HepG2 (cell line): ENCODE data around the gene DEGS1. TPM values are rescaled to one million over a fixed set of nuclear protein-coding genes. Genes with fewer than 3 reads are reported as not detected.

Experiments used
- ATF6 ChIP-seq: sonication (generic); formaldehyde crosslinking; conservative IDR thresholded peaks from 2 replicates; pipeline ENCODE4 v1.4.0; 2020; ENCODE audit warnings: missing genetic modification reagents
- CHD2 ChIP-seq: IDR thresholded peaks from 2 replicates; pipeline ENCODE4 v1.6.1; 2011; ENCODE audit warnings: low read depth, low read length, improper control_type of control experiment
- JUND ChIP-seq: sonication (generic); formaldehyde crosslinking; IDR thresholded peaks from 2 replicates; pipeline ENCODE4 v1.8.0; 2022; ENCODE audit warnings: mild to moderate bottlenecking, missing genetic modification reagents
- PCBP2 ChIP-seq: fragments of 200-400 bp; formaldehyde crosslinking; optimal IDR thresholded peaks from 2 replicates; pipeline ENCODE3; 2018; ENCODE audit warnings: low read length, low read depth; ENCODE audit not compliant: poor library complexity, severe bottlenecking
- PRDM15 ChIP-seq: sonication (generic); formaldehyde crosslinking; IDR thresholded peaks from 2 replicates; pipeline ENCODE4 v1.4.0; 2020; ENCODE audit warnings: missing genetic modification reagents
- SMARCC2 ChIP-seq: fragments of 450-650 bp; IDR thresholded peaks from 2 replicates; pipeline ENCODE4 v1.6.1; 2017; ENCODE audit warnings: antibody characterized with exemption, mild to moderate bottlenecking
- ZHX2 ChIP-seq, 2 experiments: sonication (generic) in 1 of 2; formaldehyde crosslinking in 1 of 2; IDR thresholded peaks; 2 replicates each; pipeline versions ENCODE4 v1.6.1 to v1.9.0; 2014 to 2022; ENCODE audit warnings: antibody characterized with exemption in 1 of 2, borderline replicate concordance in 1 of 2, inconsistent platforms in 1 of 2, low read depth in 1 of 2, missing genetic modification reagents in 1 of 2
- ZNF335 ChIP-seq: sonication (generic); formaldehyde crosslinking; IDR thresholded peaks from 2 replicates; pipeline ENCODE4 v1.4.0; 2020; ENCODE audit warnings: missing genetic modification reagents
- ZNF503 ChIP-seq: sonication (generic); formaldehyde crosslinking; IDR thresholded peaks from 2 replicates; pipeline ENCODE4 v1.4.0; 2020; ENCODE audit warnings: missing genetic modification reagents
- ZNF784 ChIP-seq: sonication (generic); formaldehyde crosslinking; IDR thresholded peaks from 2 replicates; pipeline ENCODE4 v1.5.1; 2020; ENCODE audit warnings: missing genetic modification reagents, mild to moderate bottlenecking, borderline replicate concordance
- polyA plus RNA-seq, 8 experiments: library from polyadenylated mRNA; depleted of rRNA in 3 of 8; stranded (reverse) in 7 of 8; unstranded in 1 of 8; fragments of >200 nt; fragmentation: Illumina TruSeq in 4 of 8; extraction: Trizol in 4 of 8; gene quantifications; 2 replicates each; pipeline versions ENCODE4 v1.2.1 to v1.2.3, GENCODE V29; 2011 to 2016; ENCODE audit warnings: low read depth in 4 of 8, missing spikeins in 1 of 8, mixed read lengths in 1 of 8; ENCODE audit not compliant: insufficient read depth in 1 of 8
- total RNA-seq, 5 experiments: library from RNA; depleted of rRNA; stranded (reverse); fragments of >200 nt; fragmentation: Illumina TruSeq; extraction: Trizol; gene quantifications; 2 replicates each; pipeline ENCODE4 v1.2.3, GENCODE V29; 2016; ENCODE audit warnings: low read depth in 1 of 5
- TF ChIP-seq, protein P1 (sequence below): sonication (generic); formaldehyde crosslinking; IDR thresholded peaks from 2 replicates; pipeline ENCODE4 v1.8.0; 2022; ENCODE audit warnings: missing genetic modification reagents, mild to moderate bottlenecking, borderline replicate concordance

DEGS1 gene
- total and polyA plus RNA-seq, 2 of the 13 experiments (the other 11 are each of a cell fraction or from before 2014, with no cell fraction given) = 18.1 to 35.9 TPM

DNA sequence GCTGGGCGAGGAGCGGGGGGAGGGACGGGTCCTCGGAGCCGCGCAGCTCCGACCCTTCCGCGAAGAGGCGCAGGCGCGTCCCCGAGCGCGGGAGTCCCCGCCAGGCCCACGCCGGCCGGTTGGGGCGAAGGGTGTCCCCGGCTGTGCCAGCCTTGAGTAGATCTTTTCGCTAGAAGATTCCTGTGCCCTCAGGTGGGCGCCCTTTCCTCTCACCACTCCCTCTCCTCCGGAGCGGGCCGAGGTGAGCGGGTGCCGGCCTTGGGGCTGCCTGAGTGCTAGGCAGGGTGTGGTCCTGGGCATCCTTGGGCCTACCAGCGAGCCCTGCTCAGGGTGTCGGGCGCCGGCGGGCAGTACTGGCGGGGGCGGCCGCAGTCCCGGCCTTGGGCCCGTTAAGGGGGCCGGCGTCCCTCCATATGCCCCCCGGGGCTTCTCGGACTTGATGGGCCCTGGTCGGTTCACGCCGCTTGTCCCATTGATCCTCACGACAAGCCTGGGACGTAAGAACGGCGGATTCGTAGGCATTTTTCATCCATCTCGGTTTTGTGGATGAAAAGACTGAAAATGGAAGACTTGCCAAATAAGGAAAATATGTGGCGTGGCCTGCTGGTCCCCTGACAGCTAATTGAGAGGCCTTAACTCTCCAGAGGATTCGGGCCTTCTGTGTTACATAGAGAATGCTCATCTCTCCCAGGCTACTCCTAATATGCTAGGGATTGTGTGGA, 712 bp downstream of the DEGS1 start (continued):
- TF ChIP-seq JUND (CRISPR knock-in tag) (no peak), ATF6 (no peak), CHD2 (no peak), ZHX2 (IDR thresholded peaks at IDR 0.05; ENCODE audit: low read depth) (no peak), ZHX2 (CRISPR knock-in tag; IDR thresholded peaks at IDR 0.05; ENCODE audit: borderline replicate concordance) (no peak), ZNF503 (CRISPR knock-in tag) (no peak), SMARCC2 (no peak), ZNF335 (CRISPR knock-in tag) (peak; percentile 96), PRDM15 (CRISPR knock-in tag) (no peak), ZNF784 (CRISPR knock-in tag) (no peak), PCBP2 (no peak)
- TF ChIP-seq, protein P1, sequence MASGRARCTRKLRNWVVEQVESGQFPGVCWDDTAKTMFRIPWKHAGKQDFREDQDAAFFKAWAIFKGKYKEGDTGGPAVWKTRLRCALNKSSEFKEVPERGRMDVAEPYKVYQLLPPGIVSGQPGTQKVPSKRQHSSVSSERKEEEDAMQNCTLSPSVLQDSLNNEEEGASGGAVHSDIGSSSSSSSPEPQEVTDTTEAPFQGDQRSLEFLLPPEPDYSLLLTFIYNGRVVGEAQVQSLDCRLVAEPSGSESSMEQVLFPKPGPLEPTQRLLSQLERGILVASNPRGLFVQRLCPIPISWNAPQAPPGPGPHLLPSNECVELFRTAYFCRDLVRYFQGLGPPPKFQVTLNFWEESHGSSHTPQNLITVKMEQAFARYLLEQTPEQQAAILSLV (CRISPR knock-in tag) = no peak
